HG03565 (cell line): ENCODE data around the gene EIF4G3.
"Not testable (repeated sequence)": the region's sequence is repeated elsewhere in the genome, so short reads cannot be mapped to it uniquely, and the experiment has no call there.

Experiments
- ATAC-seq: cut with Tn5 transposase; IDR thresholded peaks from one replicate; pipeline ENCODE4 v1.9.1; 2021; ENCODE audit warnings: mild to moderate bottlenecking, moderate library complexity; ENCODE audit not compliant: unreplicated experiment

The EIF4G3 gene

GRCh38 chr1:21176586-21177555 lies at the start of gene EIF4G3:
Gene EIF4G3 (minus strand): TSS chr1:21176897. CDS start chr1:21002742, 174,155 bp downstream.
- peak; percentile 92 for ATAC-seq

GRCh38 chr1:21225065-21225464 lies 48.4 kb upstream of the EIF4G3 start:
- ATAC-seq, result no peak

GRCh38 chr1:21220815-21221214 lies 44.1 kb upstream of the EIF4G3 start:
- no peak for ATAC-seq

- no peak for ATAC-seq
Measured at GRCh38 chr1:21219674-21220073, 43.0 kb upstream of the EIF4G3 start.

GRCh38 chr1:21217812-21218596 lies 41.3 kb upstream of the EIF4G3 start:
- no peak for ATAC-seq

GRCh38 chr1:21216835-21217811 lies 40.4 kb upstream of the EIF4G3 start:
- ATAC-seq, result no peak

GRCh38 chr1:21212126-21212525 lies 35.4 kb upstream of the EIF4G3 start:
- ATAC-seq, result no peak

GRCh38 chr1:21208137-21208700 lies 31.5 kb upstream of the EIF4G3 start:
- ATAC-seq, result not testable (repeated sequence)

- no peak for ATAC-seq
Measured at GRCh38 chr1:21206117-21206516, 29.4 kb upstream of the EIF4G3 start.

GRCh38 chr1:21205416-21205815 lies 28.7 kb upstream of the EIF4G3 start:
- ATAC-seq, result no peak

- no peak for ATAC-seq
Measured at GRCh38 chr1:21201650-21202049, 25.0 kb upstream of the EIF4G3 start.

- ATAC-seq, result not testable (repeated sequence)
Measured at GRCh38 chr1:21201238-21201637, 24.5 kb upstream of the EIF4G3 start.

- no peak for ATAC-seq
Measured at GRCh38 chr1:21200767-21201166, 24.1 kb upstream of the EIF4G3 start.

GRCh38 chr1:21198929-21199328 lies 22.2 kb upstream of the EIF4G3 start:
- ATAC-seq, result no peak

GRCh38 chr1:21192871-21193270 lies 16.2 kb upstream of the EIF4G3 start:
- ATAC-seq, result no peak

- no peak for ATAC-seq
Measured at GRCh38 chr1:21192284-21192683, 15.6 kb upstream of the EIF4G3 start.

- ATAC-seq, result not testable (repeated sequence)
Measured at GRCh38 chr1:21190771-21191170, 14.1 kb upstream of the EIF4G3 start.

GRCh38 chr1:21189906-21190500 lies 13.3 kb upstream of the EIF4G3 start:
- ATAC-seq, result no peak

GRCh38 chr1:21189421-21189820 lies 12.7 kb upstream of the EIF4G3 start:
- ATAC-seq, result no peak

- no peak for ATAC-seq
Measured at GRCh38 chr1:21188235-21188634, 11.5 kb upstream of the EIF4G3 start.
